IPS-18c (cell line): ENCODE results near the gene TST.
A peak's percentile ranks its signal among the peaks of the same experiment; 100 is the strongest.

Experiments
- H3K4me3 ChIP-seq: 2 replicates; pipeline ENCODE4 v1.7.0; 2013; ENCODE audit warnings: low read depth, mild to moderate bottlenecking, low read length, moderate library complexity; ENCODE audit not compliant: insufficient read depth
- H3K9me3 ChIP-seq: one replicate; pipeline ENCODE4 v1.6.1; 2013; ENCODE audit warnings: mild to moderate bottlenecking, low read length, moderate library complexity; ENCODE audit not compliant: control insufficient read depth, insufficient read depth

TST gene

DNA sequence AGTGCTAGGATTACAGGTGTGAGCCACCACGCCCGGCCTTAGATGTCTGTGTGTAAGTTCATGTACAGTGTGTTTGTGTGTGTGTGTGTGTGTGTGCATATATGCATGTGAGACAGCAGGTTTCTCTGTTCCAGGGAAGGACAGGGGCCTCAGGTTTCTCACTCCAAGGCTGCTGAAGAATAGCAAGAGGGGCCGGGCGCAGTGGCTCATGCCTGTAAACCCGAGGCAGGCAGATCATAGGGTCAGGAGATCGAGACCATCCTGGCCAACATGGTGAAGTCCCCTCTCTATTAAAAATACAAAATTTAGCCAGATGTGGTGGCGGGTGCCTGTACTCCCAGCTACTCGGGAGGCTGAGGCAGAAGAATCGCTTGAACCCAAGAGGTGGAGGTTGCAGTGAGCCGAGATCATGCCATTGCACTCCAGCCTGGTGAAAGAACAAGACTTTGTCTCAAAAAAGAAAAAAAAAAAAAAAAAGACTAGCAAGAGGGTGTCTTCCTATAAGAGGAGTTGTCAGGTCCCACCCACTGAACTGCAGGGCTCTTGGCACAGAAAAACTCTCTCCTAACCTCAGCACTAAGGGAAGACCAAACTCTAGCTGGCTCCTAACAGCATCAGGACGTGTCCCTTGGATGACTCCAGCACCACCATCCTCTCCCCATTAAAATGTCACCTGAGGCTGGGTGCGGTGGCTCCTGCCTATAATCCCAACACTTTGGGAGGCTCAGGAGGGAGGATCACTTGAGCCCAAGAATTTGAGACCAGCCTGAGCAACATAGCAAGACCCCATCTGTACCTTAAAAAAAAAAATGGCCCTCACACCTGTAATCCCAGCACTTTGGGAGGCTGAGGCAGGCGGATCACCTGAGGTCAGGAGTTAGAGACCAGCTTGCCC is 40.0 kb downstream of the TST start:
- H3K9me3 ChIP-seq = peaks cover 2% of the 10 kb centered on the region
- no peak overlapping the region for H3K4me3 ChIP-seq

- H3K9me3 ChIP-seq = peaks cover 2% of the 10 kb centered on the region
- peak overlapping the region; percentile 34; the same call in 1 of the 2 replicates for H3K4me3 ChIP-seq
Measured at GRCh38 chr22:36977947-36978660, 41.1 kb downstream of the TST start.

DNA sequence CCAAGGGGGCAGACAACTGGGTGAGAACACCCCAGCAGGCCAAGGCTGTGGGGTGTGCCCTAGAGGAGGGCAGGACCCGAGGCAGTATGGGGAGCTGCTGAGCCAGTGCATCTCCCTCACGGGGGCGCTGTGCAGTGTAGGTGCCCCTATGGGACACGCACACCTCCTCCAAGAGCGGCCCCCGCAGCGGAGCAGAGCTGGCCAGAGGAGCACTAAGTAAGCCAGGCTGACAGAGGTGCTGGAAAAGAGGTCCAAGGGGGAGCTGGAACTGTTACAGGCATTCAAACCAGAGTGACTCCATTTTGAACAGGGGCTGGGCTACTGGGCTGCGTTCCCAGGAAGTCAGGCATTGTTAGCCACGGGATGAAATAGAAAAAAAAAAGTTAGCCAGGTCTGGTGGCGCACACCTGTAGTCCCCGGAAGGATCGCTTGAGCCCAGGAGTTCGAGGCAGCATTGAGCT is 41.8 kb downstream of the TST start:
- H3K9me3 ChIP-seq = peaks cover 2% of the 10 kb centered on the region
- H3K4me3 ChIP-seq = peak overlapping the region; percentile 34; the same call in 1 of the 2 replicates

DNA sequence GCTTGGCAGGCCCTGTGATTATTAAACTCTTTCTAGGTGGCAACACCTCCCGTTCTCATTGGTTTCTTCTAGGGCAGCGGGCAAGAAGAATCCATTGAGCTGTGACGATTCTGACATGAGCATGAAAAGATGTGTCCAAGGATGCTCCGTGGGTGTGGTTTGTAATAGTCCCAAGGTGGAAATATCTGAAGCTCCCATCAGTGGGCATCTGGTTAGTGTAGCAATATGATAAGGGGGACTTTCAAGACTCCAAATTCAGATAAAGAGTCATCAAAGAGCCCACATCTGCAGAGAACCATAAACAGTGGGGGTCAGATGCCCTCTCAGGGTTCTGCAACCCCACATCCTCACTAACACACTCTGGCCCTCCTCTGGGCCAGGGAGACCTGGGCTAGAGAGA is 42.6 kb downstream of the TST start:
- Histone ChIP-seq H3K9me3 (peaks cover 2% of the 10 kb centered on the region), H3K4me3 (no peak overlapping the region)

DNA sequence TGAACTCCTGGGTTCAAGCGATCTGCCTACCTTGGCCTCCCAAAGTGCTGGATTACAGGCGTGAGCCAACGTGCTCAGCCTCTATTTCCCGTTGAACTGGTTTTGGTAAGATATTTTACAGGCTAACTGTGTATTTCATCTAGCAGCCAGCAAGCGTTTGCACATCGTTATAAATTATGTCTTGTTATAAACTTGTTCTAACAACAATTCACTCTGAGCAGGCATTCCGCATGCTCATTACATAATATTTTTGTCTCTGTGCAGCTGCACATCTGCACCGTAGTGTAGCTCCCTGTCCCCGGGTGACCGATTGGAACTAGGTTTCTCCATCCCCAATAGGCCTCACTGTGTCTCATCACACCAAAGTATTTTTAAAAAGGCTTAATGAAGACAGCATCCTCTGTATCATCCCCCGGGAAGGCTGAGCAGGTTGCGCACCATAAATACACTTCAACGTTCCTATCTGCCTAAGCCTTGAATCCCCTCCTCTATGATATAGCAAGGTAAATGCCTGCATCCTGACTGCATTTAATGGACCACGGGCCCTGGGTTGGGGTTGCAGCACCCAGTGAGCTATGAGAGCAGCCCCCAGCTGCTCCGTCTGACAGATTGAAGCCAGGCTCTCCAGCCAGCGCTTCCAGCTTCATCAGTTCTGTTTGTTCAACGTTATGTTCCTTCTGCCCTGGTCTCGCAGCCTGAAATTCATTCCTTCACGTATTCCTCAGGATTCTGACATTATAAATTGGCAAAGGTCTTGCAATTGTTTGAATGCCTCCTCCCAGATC is 47.7 kb downstream of the TST start:
- Histone ChIP-seq H3K4me3 (no peak overlapping the region), H3K9me3 (peaks cover under 1% of the 10 kb centered on the region)

GRCh38 chr22:36968249-36968964 is 50.8 kb downstream of the TST start:
- Histone ChIP-seq H3K4me3 (no peak overlapping the region), H3K9me3 (peaks cover 2% of the 10 kb centered on the region)

- Histone ChIP-seq H3K4me3 (no peak overlapping the region), H3K9me3 (peaks cover 2% of the 10 kb centered on the region)
Measured at GRCh38 chr22:36966851-36967540, 52.3 kb downstream of the TST start.

DNA sequence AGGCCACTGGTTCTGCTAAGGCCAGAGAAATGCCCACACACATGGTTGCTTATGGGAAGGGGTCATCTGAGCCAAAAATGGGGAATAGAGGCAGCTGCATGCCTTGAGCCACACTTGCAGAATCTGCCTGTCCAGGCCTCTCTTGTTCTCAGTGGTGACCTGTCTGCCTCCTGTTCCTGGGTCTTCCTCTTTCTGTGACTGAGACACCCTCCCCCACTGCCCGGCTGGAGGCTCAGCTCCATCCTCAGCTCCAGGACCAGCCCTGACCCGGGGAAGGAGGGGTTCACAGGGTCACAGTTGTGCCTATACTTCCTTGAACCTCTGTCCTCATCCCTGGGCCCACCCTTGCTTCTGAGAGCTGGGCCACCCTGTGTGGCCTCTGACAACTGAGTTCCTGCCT is 53.6 kb downstream of the TST start:
- Histone ChIP-seq H3K4me3 (no peak overlapping the region), H3K9me3 (peaks cover 2% of the 10 kb centered on the region)

DNA sequence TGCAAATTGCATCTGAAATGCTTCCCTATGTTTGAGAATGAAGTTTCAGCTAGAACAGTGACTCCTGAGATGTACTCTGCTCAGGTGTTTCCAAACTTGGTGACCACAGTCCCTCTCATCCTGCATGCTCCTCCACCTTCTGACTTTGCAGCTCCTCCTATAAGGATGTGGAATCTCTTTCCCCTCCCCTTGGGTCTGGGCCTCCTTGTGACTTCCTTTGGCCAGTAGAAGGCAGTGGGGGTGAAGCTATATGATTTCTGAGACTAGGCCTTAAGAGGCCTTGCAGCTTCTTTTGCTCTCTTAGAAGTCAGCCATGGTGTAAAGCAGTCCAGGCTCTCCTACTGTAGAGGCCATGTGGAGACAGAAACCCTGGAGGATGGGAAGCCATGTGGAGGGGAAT is 55.1 kb downstream of the TST start:
- no peak overlapping the region for H3K4me3 ChIP-seq
- peaks cover 2% of the 10 kb centered on the region for H3K9me3 ChIP-seq

GRCh38 chr22:36963302-36963701 is 55.9 kb downstream of the TST start:
- Histone ChIP-seq H3K4me3 (no peak overlapping the region), H3K9me3 (peaks cover 2% of the 10 kb centered on the region)

- Histone ChIP-seq H3K9me3 (peaks cover 2% of the 10 kb centered on the region), H3K4me3 (no peak overlapping the region)
Measured at GRCh38 chr22:36961626-36962025, 57.6 kb downstream of the TST start.
